ENCODE measurements around the gene CAPRIN1. TPM values are rescaled to one million over a fixed set of nuclear protein-coding genes. Genes with fewer than 3 reads are reported as not detected.
A peak's percentile ranks its signal among the peaks of the same experiment; 100 is the strongest.
"Not testable (repeated sequence)": the region's sequence is repeated elsewhere in the genome, so short reads cannot be mapped to it uniquely, and the experiment has no call there.

Gene CAPRIN1
- total RNA-seq, 1 donor = 225 TPM

DNA sequence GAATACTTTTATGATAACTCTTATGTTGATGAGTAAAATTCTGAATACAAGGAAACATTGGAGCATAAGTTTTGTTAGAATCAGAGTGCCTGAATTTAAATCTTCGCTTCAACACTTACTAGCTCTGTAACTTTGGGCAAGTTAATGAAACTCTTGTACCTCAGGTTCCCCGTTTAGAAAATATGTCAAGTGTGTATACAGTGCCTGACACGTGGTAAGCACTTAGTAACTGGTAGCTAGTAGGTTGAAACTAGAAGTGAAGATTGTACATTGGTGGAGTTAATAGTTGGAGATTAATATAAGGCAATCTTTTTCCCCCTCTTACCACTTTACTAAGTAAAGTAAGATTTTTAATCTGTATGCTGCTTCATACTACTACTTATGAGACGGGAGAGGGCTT, 29.1 kb downstream of the CAPRIN1 start:
- Histone ChIP-seq H3K27me3 (ENCODE audit: insufficient read depth, low read length) (no peaks in the 10 kb centered on the region), H4K20me1 (ENCODE audit: insufficient read depth, low read length) (peaks cover 31% of the 10 kb centered on the region), H3K27ac (ENCODE audit: low read depth, low read length) (no peak overlapping the region), H3K9me3 (ENCODE audit: low read depth, low read length) (no peaks in the 10 kb centered on the region), H3K79me2 (ENCODE audit: insufficient read depth, low read length) (peaks cover 84% of the 10 kb centered on the region), H3K4me3 (ENCODE audit: insufficient read depth, low read length) (no peak overlapping the region), H3K4me1 (ENCODE audit: insufficient read depth, low read length) (peaks cover 5% of the 10 kb centered on the region), H2AFZ (ENCODE audit: low read length) (no peak overlapping the region), H3K36me3 (ENCODE audit: insufficient read depth, low read length) (peaks cover 96% of the 10 kb centered on the region), H3K4me2 (ENCODE audit: insufficient read depth, low read length) (no peak overlapping the region)
- no peak for DNase-seq (ENCODE audit: insufficient read length, low spot score, missing footprints)
- no peak for TF ChIP-seq CTCF (IDR thresholded peaks at IDR 0.05; ENCODE audit: extremely low read depth, low read depth, low read length)

DNA sequence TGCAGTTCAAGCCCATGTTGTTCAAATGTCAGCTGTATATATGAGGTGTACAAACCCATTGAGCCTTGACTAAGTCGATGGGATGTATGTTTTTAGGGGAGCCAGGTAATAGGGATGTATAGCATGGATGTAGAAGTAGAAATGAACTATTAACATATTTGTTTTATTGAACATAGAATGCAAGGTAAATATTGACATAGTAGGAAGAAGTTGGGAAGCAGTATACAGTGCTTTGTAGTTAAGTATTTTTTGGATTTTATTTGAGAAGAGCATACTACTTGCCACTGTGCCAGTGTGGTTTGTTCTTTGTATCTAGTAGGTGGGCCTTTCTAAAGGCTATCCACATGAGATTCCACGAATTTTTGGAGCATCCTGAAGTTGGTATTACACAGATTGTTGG, 33.1 kb downstream of the CAPRIN1 start:
- no peak for TF ChIP-seq CTCF (IDR thresholded peaks at IDR 0.05; ENCODE audit: extremely low read depth, low read depth, low read length)
- Histone ChIP-seq H3K9me3 (ENCODE audit: low read depth, low read length) (no peaks in the 10 kb centered on the region), H3K4me2 (ENCODE audit: insufficient read depth, low read length) (no peak overlapping the region), H3K36me3 (ENCODE audit: insufficient read depth, low read length) (peaks cover 92% of the 10 kb centered on the region), H3K4me1 (ENCODE audit: insufficient read depth, low read length) (no peaks in the 10 kb centered on the region), H4K20me1 (ENCODE audit: insufficient read depth, low read length) (peaks cover 15% of the 10 kb centered on the region), H3K27ac (ENCODE audit: low read depth, low read length) (no peak overlapping the region), H3K79me2 (ENCODE audit: insufficient read depth, low read length) (peaks cover 63% of the 10 kb centered on the region), H2AFZ (ENCODE audit: low read length) (no peak overlapping the region), H3K27me3 (ENCODE audit: insufficient read depth, low read length) (no peaks in the 10 kb centered on the region), H3K4me3 (ENCODE audit: insufficient read depth, low read length) (no peak overlapping the region)
- no peak for DNase-seq (ENCODE audit: insufficient read length, low spot score, missing footprints)

DNA sequence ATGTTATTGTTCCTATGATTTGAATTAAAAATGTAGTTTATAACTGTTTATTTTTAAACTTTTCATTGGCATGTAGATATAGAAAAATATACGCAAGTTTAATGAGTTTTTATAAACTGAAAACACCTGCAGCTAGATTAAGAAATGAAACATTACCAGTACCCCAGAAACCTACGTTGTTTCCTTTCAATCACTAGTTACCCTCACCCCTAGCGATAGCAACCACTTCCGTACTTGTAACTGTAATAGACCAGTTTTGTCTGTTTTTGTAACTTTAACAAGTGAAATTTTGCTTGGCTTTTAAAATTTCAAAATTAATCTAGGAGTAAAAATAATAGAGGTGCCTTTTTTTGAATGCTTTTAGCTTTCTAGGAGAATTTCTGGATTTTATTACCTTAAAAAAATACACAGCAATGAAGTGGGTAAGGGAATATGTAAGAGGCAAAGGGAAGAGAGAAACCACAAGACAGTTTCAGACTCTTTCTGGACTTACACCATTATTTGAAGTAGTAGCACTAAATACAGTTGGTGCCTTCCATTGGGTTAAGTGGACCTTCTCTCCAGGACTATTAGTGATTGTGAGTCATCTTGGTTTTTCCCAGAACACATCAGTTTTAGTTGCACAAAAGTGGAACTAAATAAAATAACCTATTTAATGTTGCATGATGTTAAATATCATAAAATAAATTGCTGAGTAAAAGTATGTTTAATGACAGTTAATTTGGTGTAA, 35.2 kb downstream of the CAPRIN1 start:
- no peaks in the 10 kb centered on the region for H3K4me1 ChIP-seq (ENCODE audit: insufficient read depth, low read length)
- no peaks in the 10 kb centered on the region for H3K27me3 ChIP-seq (ENCODE audit: insufficient read depth, low read length)
- H3K79me2 ChIP-seq (ENCODE audit: insufficient read depth, low read length) = peaks cover 66% of the 10 kb centered on the region
- DNase-seq (ENCODE audit: insufficient read length, low spot score, missing footprints) = peak; percentile 80
- no peak overlapping the region for H3K4me3 ChIP-seq (ENCODE audit: insufficient read depth, low read length)
- H3K27ac ChIP-seq (ENCODE audit: low read depth, low read length) = no peak overlapping the region
- H3K36me3 ChIP-seq (ENCODE audit: insufficient read depth, low read length) = peaks cover 95% of the 10 kb centered on the region
- peaks cover 13% of the 10 kb centered on the region for H4K20me1 ChIP-seq (ENCODE audit: insufficient read depth, low read length)
- H3K4me2 ChIP-seq (ENCODE audit: insufficient read depth, low read length) = no peak overlapping the region
- H2AFZ ChIP-seq (ENCODE audit: low read length) = no peak overlapping the region
- no peak for TF ChIP-seq CTCF (IDR thresholded peaks at IDR 0.05; ENCODE audit: extremely low read depth, low read depth, low read length)
- no peaks in the 10 kb centered on the region for H3K9me3 ChIP-seq (ENCODE audit: low read depth, low read length)

GRCh38 chr11:34091825-34092224, 40.3 kb downstream of the CAPRIN1 start:
- no peak for TF ChIP-seq CTCF (IDR thresholded peaks at IDR 0.05; ENCODE audit: extremely low read depth, low read depth, low read length)
- no peaks in the 10 kb centered on the region for H3K27me3 ChIP-seq (ENCODE audit: insufficient read depth, low read length)
- no peaks in the 10 kb centered on the region for H3K9me3 ChIP-seq (ENCODE audit: low read depth, low read length)
- H3K36me3 ChIP-seq (ENCODE audit: insufficient read depth, low read length) = peaks cover 96% of the 10 kb centered on the region
- no peak overlapping the region for H3K4me2 ChIP-seq (ENCODE audit: insufficient read depth, low read length)
- no peak for DNase-seq (ENCODE audit: insufficient read length, low spot score, missing footprints)
- H3K79me2 ChIP-seq (ENCODE audit: insufficient read depth, low read length) = peaks cover 48% of the 10 kb centered on the region
- H3K4me3 ChIP-seq (ENCODE audit: insufficient read depth, low read length) = no peak overlapping the region
- no peak overlapping the region for H2AFZ ChIP-seq (ENCODE audit: low read length)
- no peak overlapping the region for H3K27ac ChIP-seq (ENCODE audit: low read depth, low read length)
- no peaks in the 10 kb centered on the region for H3K4me1 ChIP-seq (ENCODE audit: insufficient read depth, low read length)
- peaks cover 10% of the 10 kb centered on the region for H4K20me1 ChIP-seq (ENCODE audit: insufficient read depth, low read length)

DNA sequence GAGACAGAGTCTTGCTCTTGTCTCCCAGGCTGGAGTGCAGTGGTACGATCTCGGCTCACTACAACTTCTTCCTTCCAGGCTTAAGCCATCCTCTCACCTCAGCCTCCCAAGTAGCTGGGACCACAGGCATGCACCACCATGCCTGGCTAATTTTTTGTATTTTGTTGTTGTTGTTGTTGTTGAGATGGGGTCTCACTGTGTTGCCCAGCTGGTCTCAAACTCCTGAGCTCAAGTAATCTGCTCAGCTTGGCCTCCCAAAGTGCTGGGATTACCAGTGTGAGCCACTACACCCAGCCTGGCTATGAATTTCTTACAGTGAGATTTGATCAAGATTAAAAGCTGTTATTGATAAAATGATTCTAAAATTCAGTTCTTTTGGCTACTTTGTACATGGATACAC, 43.4 kb downstream of the CAPRIN1 start:
- Histone ChIP-seq H3K36me3 (ENCODE audit: insufficient read depth, low read length) (peaks cover 100% of the 10 kb centered on the region), H3K79me2 (ENCODE audit: insufficient read depth, low read length) (peaks cover 40% of the 10 kb centered on the region)
- not testable (repeated sequence) for H2AFZ ChIP-seq (ENCODE audit: low read length); H3K4me3 ChIP-seq (ENCODE audit: insufficient read depth, low read length); H3K9me3 ChIP-seq (ENCODE audit: low read depth, low read length); H3K27ac ChIP-seq (ENCODE audit: low read depth, low read length); DNase-seq (ENCODE audit: insufficient read length, low spot score, missing footprints); H3K27me3 ChIP-seq (ENCODE audit: insufficient read depth, low read length); H3K4me1 ChIP-seq (ENCODE audit: insufficient read depth, low read length); H3K4me2 ChIP-seq (ENCODE audit: insufficient read depth, low read length); H4K20me1 ChIP-seq (ENCODE audit: insufficient read depth, low read length)
